Measurements from ENCODE around the gene GRIA4. TPM values are rescaled to one million over a fixed set of nuclear protein-coding genes. Genes with fewer than 3 reads are reported as not detected.

Gene GRIA4
- total RNA-seq, 1 experiment from 2014 or later = not detected

DNA sequence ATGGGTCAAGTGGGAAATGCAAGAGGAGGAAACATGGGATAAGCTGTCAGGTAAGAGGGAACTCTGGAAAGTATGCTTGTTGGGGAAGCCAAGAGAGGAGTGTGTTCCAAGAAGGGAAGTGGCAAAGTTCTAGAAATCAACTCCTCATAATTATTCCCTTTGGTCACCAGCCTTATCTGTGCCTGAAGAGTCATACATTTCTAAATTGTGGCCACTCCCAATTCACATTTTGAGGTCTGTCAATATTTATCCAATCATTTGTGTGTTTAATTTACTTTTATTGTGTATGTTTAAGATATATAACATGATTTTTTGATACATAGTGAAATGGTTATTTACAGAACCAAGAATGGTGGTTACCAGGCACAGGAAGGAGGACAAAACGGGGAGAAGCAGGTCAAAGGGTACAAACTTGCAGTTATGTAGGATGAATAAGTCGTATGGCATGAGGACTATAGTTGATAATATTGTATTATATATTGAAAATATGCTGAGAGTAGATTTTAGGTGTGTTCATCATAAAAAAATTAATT is 131.7 kb downstream of the GRIA4 start:
- Mint-ChIP-seq H3K27me3 (ENCODE audit: insufficient read depth, unreplicated experiment) (no peaks in the 10 kb centered on the region), H3K36me3 (ENCODE audit: insufficient read depth, unreplicated experiment) (peaks cover 4% of the 10 kb centered on the region), H3K9me3 (ENCODE audit: unreplicated experiment) (no peaks in the 10 kb centered on the region), H3K27ac (ENCODE audit: low read depth, unreplicated experiment) (no peak overlapping the region), H3K4me1 (ENCODE audit: insufficient read depth, unreplicated experiment) (no peaks in the 10 kb centered on the region), H3K4me3 (ENCODE audit: unreplicated experiment) (no peak overlapping the region)
- TF ChIP-seq, protein P1, sequence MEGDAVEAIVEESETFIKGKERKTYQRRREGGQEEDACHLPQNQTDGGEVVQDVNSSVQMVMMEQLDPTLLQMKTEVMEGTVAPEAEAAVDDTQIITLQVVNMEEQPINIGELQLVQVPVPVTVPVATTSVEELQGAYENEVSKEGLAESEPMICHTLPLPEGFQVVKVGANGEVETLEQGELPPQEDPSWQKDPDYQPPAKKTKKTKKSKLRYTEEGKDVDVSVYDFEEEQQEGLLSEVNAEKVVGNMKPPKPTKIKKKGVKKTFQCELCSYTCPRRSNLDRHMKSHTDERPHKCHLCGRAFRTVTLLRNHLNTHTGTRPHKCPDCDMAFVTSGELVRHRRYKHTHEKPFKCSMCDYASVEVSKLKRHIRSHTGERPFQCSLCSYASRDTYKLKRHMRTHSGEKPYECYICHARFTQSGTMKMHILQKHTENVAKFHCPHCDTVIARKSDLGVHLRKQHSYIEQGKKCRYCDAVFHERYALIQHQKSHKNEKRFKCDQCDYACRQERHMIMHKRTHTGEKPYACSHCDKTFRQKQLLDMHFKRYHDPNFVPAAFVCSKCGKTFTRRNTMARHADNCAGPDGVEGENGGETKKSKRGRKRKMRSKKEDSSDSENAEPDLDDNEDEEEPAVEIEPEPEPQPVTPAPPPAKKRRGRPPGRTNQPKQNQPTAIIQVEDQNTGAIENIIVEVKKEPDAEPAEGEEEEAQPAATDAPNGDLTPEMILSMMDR (IDR thresholded peaks at IDR 0.05; ENCODE audit: unreplicated experiment) = no peak
- BruUV-seq (replicated peaks) = no TSS peak
- POLR2A ChIA-PET = no interaction called here
- no peak for DNase-seq (ENCODE audit: unreplicated experiment)
- intact Hi-C loops (cut with micrococcal nuclease) = no loop called here
- CTCF ChIA-PET = interaction anchor here (0.6 to 0.9 kb wide), 3 partner anchors 10 to 46 kb away, joined by 3 to 5 read pairs (median 4); no protein-coding TSS in a partner anchor

DNA sequence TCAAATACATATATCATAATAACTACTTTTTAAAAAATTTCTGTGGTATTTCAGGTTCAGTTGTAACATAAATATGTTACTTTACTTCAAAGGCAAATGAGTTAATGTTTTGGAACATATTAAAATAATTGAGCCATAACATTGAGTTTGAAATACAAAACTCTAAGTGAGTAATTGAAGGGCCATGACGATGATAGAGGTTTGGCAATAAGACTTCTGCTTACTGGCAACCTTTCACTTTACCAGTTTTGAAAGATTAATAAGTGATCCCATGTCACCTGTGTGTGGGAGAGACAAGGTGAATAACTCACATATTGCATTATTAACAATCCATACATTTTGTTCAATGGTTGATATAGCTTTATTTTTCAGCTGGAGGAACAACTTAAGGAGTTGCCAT is 144.4 kb downstream of the GRIA4 start:
- H3K4me3 Mint-ChIP-seq (ENCODE audit: unreplicated experiment) = no peak overlapping the region
- H3K27me3 Mint-ChIP-seq (ENCODE audit: insufficient read depth, unreplicated experiment) = no peaks in the 10 kb centered on the region
- BruUV-seq (replicated peaks) = no TSS peak
- TF ChIP-seq, protein P1 (IDR thresholded peaks at IDR 0.05; ENCODE audit: unreplicated experiment) = no peak
- intact Hi-C loops (cut with micrococcal nuclease) = no loop called here
- H3K36me3 Mint-ChIP-seq (ENCODE audit: insufficient read depth, unreplicated experiment) = no peaks in the 10 kb centered on the region
- POLR2A ChIA-PET = no interaction called here
- no peaks in the 10 kb centered on the region for H3K4me1 Mint-ChIP-seq (ENCODE audit: insufficient read depth, unreplicated experiment)
- CTCF ChIA-PET = interaction anchor here (0.6 kb wide), 1 partner anchor 145 kb away, joined by 3 read pairs; no protein-coding TSS in a partner anchor
- no peak overlapping the region for H3K27ac Mint-ChIP-seq (ENCODE audit: low read depth, unreplicated experiment)
- DNase-seq (ENCODE audit: unreplicated experiment) = no peak
- H3K9me3 Mint-ChIP-seq (ENCODE audit: unreplicated experiment) = no peaks in the 10 kb centered on the region

DNA sequence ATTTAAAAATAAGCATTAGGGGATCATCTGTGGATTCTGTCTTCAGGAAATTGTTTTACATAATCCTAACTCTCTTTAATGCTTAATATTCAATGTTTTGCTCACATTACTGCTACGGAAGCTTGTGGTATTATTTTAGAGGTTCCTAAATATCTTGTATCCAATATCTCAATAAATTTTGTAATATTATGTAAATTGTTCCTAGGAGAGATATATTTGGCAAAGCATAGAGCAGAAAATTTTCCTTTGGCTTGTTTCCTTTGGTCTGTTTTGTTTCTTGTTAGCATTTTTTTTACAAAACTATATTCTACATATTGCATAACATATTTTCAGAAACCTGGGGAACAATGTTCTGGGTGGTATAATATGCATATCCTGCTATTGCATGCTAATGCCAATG is 144.8 kb downstream of the GRIA4 start:
- intact Hi-C loops (cut with micrococcal nuclease) = no loop called here
- DNase-seq (ENCODE audit: unreplicated experiment) = no peak
- CTCF ChIA-PET = interaction anchor here (0.6 kb wide), 1 partner anchor 146 kb away, joined by 3 read pairs; no protein-coding TSS in a partner anchor
- H3K27me3 Mint-ChIP-seq (ENCODE audit: insufficient read depth, unreplicated experiment) = no peaks in the 10 kb centered on the region
- no peaks in the 10 kb centered on the region for H3K36me3 Mint-ChIP-seq (ENCODE audit: insufficient read depth, unreplicated experiment)
- POLR2A ChIA-PET = no interaction called here
- no peaks in the 10 kb centered on the region for H3K9me3 Mint-ChIP-seq (ENCODE audit: unreplicated experiment)
- no peaks in the 10 kb centered on the region for H3K4me1 Mint-ChIP-seq (ENCODE audit: insufficient read depth, unreplicated experiment)
- no peak overlapping the region for H3K4me3 Mint-ChIP-seq (ENCODE audit: unreplicated experiment)
- TF ChIP-seq, protein P1 (IDR thresholded peaks at IDR 0.05; ENCODE audit: unreplicated experiment) = no peak
- no peak overlapping the region for H3K27ac Mint-ChIP-seq (ENCODE audit: low read depth, unreplicated experiment)
- BruUV-seq (replicated peaks) = no TSS peak

DNA sequence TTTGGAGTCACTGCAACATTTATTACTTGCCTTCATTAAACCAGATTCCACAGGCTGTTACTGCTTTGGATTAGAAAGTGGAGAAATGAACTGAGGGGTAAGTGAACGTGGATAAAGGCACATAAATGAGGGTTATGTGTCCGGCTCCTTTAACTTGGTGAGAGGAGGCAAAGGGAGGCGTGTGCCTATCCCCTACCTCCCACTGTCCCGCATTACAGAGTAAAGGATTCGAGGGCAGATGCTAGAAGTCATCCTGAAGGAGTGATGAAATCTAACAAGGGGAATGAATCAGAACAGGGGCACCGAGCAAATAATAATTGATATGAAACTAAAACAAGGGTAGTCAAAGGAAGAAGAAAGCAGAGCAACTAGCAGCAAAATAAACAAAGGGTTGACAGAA is 147.2 kb downstream of the GRIA4 start:
- intact Hi-C loops (cut with micrococcal nuclease) = no loop called here
- H3K4me1 Mint-ChIP-seq (ENCODE audit: insufficient read depth, unreplicated experiment) = no peaks in the 10 kb centered on the region
- TF ChIP-seq, protein P1 (IDR thresholded peaks at IDR 0.05; ENCODE audit: unreplicated experiment) = no peak
- H3K27me3 Mint-ChIP-seq (ENCODE audit: insufficient read depth, unreplicated experiment) = no peaks in the 10 kb centered on the region
- H3K9me3 Mint-ChIP-seq (ENCODE audit: unreplicated experiment) = no peaks in the 10 kb centered on the region
- no peak overlapping the region for H3K4me3 Mint-ChIP-seq (ENCODE audit: unreplicated experiment)
- no peaks in the 10 kb centered on the region for H3K36me3 Mint-ChIP-seq (ENCODE audit: insufficient read depth, unreplicated experiment)
- no peak overlapping the region for H3K27ac Mint-ChIP-seq (ENCODE audit: low read depth, unreplicated experiment)
- ChIA-PET POLR2A (interaction anchor here (0.7 kb wide), 1 partner anchor 1130 kb away, joined by 4 read pairs; no protein-coding TSS in a partner anchor), CTCF (no interaction called here)
- DNase-seq (ENCODE audit: unreplicated experiment) = no peak
- BruUV-seq (replicated peaks) = no TSS peak
